Activated CD4-positive, alpha-beta memory T cell treated with anti-CD3 and anti-CD28 coated beads, Interleukin-2, amount 10 ng/mL, durations not matched to agents 7 days and 5 days (primary cell): ENCODE results near the gene FAM149B1. TPM values are rescaled to one million over a fixed set of nuclear protein-coding genes. Genes with fewer than 3 reads are reported as not detected.

Experiments
- CTCF ChIA-PET: fragments of 350-600 bp; sonication (Branson Sonifier 250); formaldehyde crosslinking; loops from one replicate; lab custom pipeline; 2021; ENCODE audit warnings: antibody characterized with exemption, inconsistent platforms; lab: Charles Lee
- POLR2A ChIA-PET: fragments of 350-600 bp; sonication (Branson Sonifier 250); formaldehyde crosslinking; loops from one replicate; lab custom pipeline; 2021; ENCODE audit warnings: antibody characterized with exemption; lab: Charles Lee
- DNase-seq: peaks from one replicate; pipeline ENCODE4 v3.0.0-alpha.2; 2020
- H3K27ac Mint-ChIP-seq: one replicate; pipeline ENCODE4 v1.8.0; 2021; ENCODE audit warnings: mild to moderate bottlenecking, mixed read lengths
- H3K27me3 Mint-ChIP-seq: one replicate; pipeline ENCODE4 v1.8.0; 2021; ENCODE audit warnings: mixed read lengths
- H3K36me3 Mint-ChIP-seq: one replicate; pipeline ENCODE4 v1.8.0; 2021; ENCODE audit warnings: low read depth, mixed read lengths
- H3K4me1 Mint-ChIP-seq: one replicate; pipeline ENCODE4 v1.8.0; 2021; ENCODE audit warnings: mixed read lengths
- H3K4me3 Mint-ChIP-seq: one replicate; pipeline ENCODE4 v1.8.0; 2021; ENCODE audit warnings: mild to moderate bottlenecking, mixed read lengths
- H3K9me3 Mint-ChIP-seq: one replicate; pipeline ENCODE4 v1.8.0; 2021; ENCODE audit warnings: mixed read lengths
- total RNA-seq, 2 experiments: library from RNA; stranded (reverse); gene quantifications; one replicate each; pipeline ENCODE4 v1.2.3, GENCODE V29; 2021

The FAM149B1 gene
- total RNA-seq, 2 experiments from 2014 or later = 15.7 to 17.4 TPM

- H3K27me3 Mint-ChIP-seq = no peaks in the 10 kb centered on the region
- ChIA-PET POLR2A (interaction anchor here (3.2 kb wide), 1 partner anchor 9 kb away, joined by 13 read pairs; the partner anchor contains the start of gene MRPS16), CTCF (interaction anchor here (0.6 to 2.4 kb wide), 2 partner anchors 24 to 382 kb away, joined by 3 to 7 read pairs; no protein-coding TSS in a partner anchor)
- H3K4me1 Mint-ChIP-seq = peaks cover 10% of the 10 kb centered on the region
- no peak overlapping the region for H3K4me3 Mint-ChIP-seq
- H3K9me3 Mint-ChIP-seq = peaks cover 7% of the 10 kb centered on the region
- H3K36me3 Mint-ChIP-seq = no peaks in the 10 kb centered on the region
- H3K27ac Mint-ChIP-seq = no peak overlapping the region
- DNase-seq = no peak
These were observed 94.3 kb downstream of the FAM149B1 start for GRCh38 chr10:73262105-73262730.

GRCh38 chr10:73262880-73263555 lies 95.1 kb downstream of the FAM149B1 start:
- DNase-seq = no peak
- H3K4me1 Mint-ChIP-seq = peaks cover 9% of the 10 kb centered on the region
- POLR2A ChIA-PET = interaction anchor here (2.2 to 3.2 kb wide), 2 partner anchors 10 to 16 kb away, joined by 9 to 13 read pairs; partner anchors contain the start of genes DNAJC9 and MRPS16
- CTCF ChIA-PET = interaction anchor here (1.2 to 2.2 kb wide), 10 partner anchors 9 to 397 kb away, joined by 3 to 16 read pairs (median 5); partner anchors contain the start of genes CFAP70, DNAJC9 and MRPS16
- no peak overlapping the region for H3K27ac Mint-ChIP-seq
- no peak overlapping the region for H3K4me3 Mint-ChIP-seq
- H3K27me3 Mint-ChIP-seq = no peaks in the 10 kb centered on the region
- H3K36me3 Mint-ChIP-seq = no peaks in the 10 kb centered on the region
- peaks cover 7% of the 10 kb centered on the region for H3K9me3 Mint-ChIP-seq

GRCh38 chr10:73263693-73264347 lies 95.9 kb downstream of the FAM149B1 start:
- no peak for DNase-seq
- ChIA-PET POLR2A (interaction anchor here (2.2 to 3.2 kb wide), 2 partner anchors 11 to 17 kb away, joined by 9 to 13 read pairs; partner anchors contain the start of genes DNAJC9 and MRPS16), CTCF (interaction anchor here (0.7 to 2.2 kb wide), 15 partner anchors 8 to 396 kb away, joined by 3 to 16 read pairs (median 4); partner anchors contain the start of genes CFAP70, DNAJC9 and MRPS16)
- Mint-ChIP-seq H3K36me3 (no peaks in the 10 kb centered on the region), H3K4me3 (no peak overlapping the region), H3K9me3 (peaks cover 6% of the 10 kb centered on the region), H3K4me1 (peaks cover 9% of the 10 kb centered on the region), H3K27me3 (no peaks in the 10 kb centered on the region), H3K27ac (no peak overlapping the region)

GRCh38 chr10:73264423-73264822 lies 96.5 kb downstream of the FAM149B1 start:
- CTCF ChIA-PET = interaction anchor here (0.6 to 2.2 kb wide), 16 partner anchors 8 to 395 kb away, joined by 3 to 16 read pairs (median 4); partner anchors contain the start of genes CFAP70, DNAJC9 and MRPS16
- peaks cover 9% of the 10 kb centered on the region for H3K4me1 Mint-ChIP-seq
- no peaks in the 10 kb centered on the region for H3K36me3 Mint-ChIP-seq
- H3K4me3 Mint-ChIP-seq = no peak overlapping the region
- DNase-seq = no peak
- POLR2A ChIA-PET = interaction anchor here (2.2 to 3.2 kb wide), 2 partner anchors 12 to 17 kb away, joined by 9 to 13 read pairs; partner anchors contain the start of genes DNAJC9 and MRPS16
- no peak overlapping the region for H3K27ac Mint-ChIP-seq
- no peaks in the 10 kb centered on the region for H3K9me3 Mint-ChIP-seq
- H3K27me3 Mint-ChIP-seq = no peaks in the 10 kb centered on the region

- no peaks in the 10 kb centered on the region for H3K27me3 Mint-ChIP-seq
- H3K4me3 Mint-ChIP-seq = no peak overlapping the region
- DNase-seq = no peak
- no peaks in the 10 kb centered on the region for H3K36me3 Mint-ChIP-seq
- ChIA-PET CTCF (no interaction called here), POLR2A (no interaction called here)
- no peaks in the 10 kb centered on the region for H3K9me3 Mint-ChIP-seq
- no peaks in the 10 kb centered on the region for H3K4me1 Mint-ChIP-seq
- no peak overlapping the region for H3K27ac Mint-ChIP-seq
These were observed 113.2 kb downstream of the FAM149B1 start for GRCh38 chr10:73281097-73281496.

- Mint-ChIP-seq H3K4me3 (no peak overlapping the region), H3K27me3 (no peaks in the 10 kb centered on the region), H3K9me3 (peaks cover 4% of the 10 kb centered on the region), H3K36me3 (peaks cover 2% of the 10 kb centered on the region), H3K27ac (no peak overlapping the region), H3K4me1 (no peaks in the 10 kb centered on the region)
- POLR2A ChIA-PET = no interaction called here
- no peak for DNase-seq
- CTCF ChIA-PET = no interaction called here
These were observed 119.5 kb downstream of the FAM149B1 start for GRCh38 chr10:73287441-73287840.

GRCh38 chr10:73289958-73290357 lies 122.0 kb downstream of the FAM149B1 start:
- no peak for DNase-seq
- CTCF ChIA-PET = no interaction called here
- POLR2A ChIA-PET = no interaction called here
- no peaks in the 10 kb centered on the region for H3K4me1 Mint-ChIP-seq
- H3K36me3 Mint-ChIP-seq = peaks cover 2% of the 10 kb centered on the region
- H3K4me3 Mint-ChIP-seq = no peak overlapping the region
- H3K27ac Mint-ChIP-seq = no peak overlapping the region
- peaks cover 4% of the 10 kb centered on the region for H3K9me3 Mint-ChIP-seq
- peaks cover 4% of the 10 kb centered on the region for H3K27me3 Mint-ChIP-seq

- DNase-seq = no peak
- Mint-ChIP-seq H3K27me3 (peaks cover 8% of the 10 kb centered on the region), H3K4me1 (peaks cover 11% of the 10 kb centered on the region), H3K4me3 (no peak overlapping the region), H3K27ac (no peak overlapping the region), H3K9me3 (peaks cover 4% of the 10 kb centered on the region), H3K36me3 (peaks cover 2% of the 10 kb centered on the region)
- ChIA-PET POLR2A (no interaction called here), CTCF (no interaction called here)
These were observed 125.5 kb downstream of the FAM149B1 start for GRCh38 chr10:73293461-73293860.

Other genes starting within 250 kb of the FAM149B1 start
- not detected for gene PLA2G12B, start 213.3 kb upstream of the FAM149B1 start, total RNA-seq
- 10 to 100 TPM; 48.1 to 49.2 TPM for gene P4HA1, start 71.3 kb upstream of the FAM149B1 start, total RNA-seq
- 1 to 10 TPM; 1.5 to 1.6 TPM for gene NUDT13, start 57.7 kb upstream of the FAM149B1 start, total RNA-seq
- 10 to 100 TPM; 27.1 to 28.5 TPM for gene ECD, start 111 bp upstream of the FAM149B1 start, total RNA-seq
- gene DNAJC9, start 79.1 kb downstream of the FAM149B1 start, total RNA-seq = 10 to 100 TPM; 46.9 to 49.6 TPM
- gene MRPS16, start 84.5 kb downstream of the FAM149B1 start, total RNA-seq = 10 to 100 TPM; 77.5 to 80.8 TPM
- gene CFAP70, start 190.7 kb downstream of the FAM149B1 start, total RNA-seq = under 1 TPM; 0.28 to 0.70 TPM
- gene ANXA7, start 245.9 kb downstream of the FAM149B1 start, total RNA-seq = 100 to 1,000 TPM in 1 of 2 experiments, 10 to 100 TPM in 1; 98.7 to 107 TPM